PC-3 (cell line): Measurements from ENCODE around the gene CSNK1A1. TPM values are rescaled to one million over a fixed set of nuclear protein-coding genes. Genes with fewer than 3 reads are reported as not detected.
"Not testable (repeated sequence)": the region's sequence is repeated elsewhere in the genome, so short reads cannot be mapped to it uniquely, and the experiment has no call there.

Experiments used
- ATAC-seq: fragments of 200-7000 bp; cut with Tn5 transposase; 2 replicates; pipeline ENCODE4 v1.9.1; 2020; ENCODE audit warnings: mild to moderate bottlenecking, moderate library complexity
- BruUV-seq: library from RNA; stranded (reverse); fragments of 400-500 nt; replicated peaks from 2 replicates; lab custom pipeline; 2021; lab: Mats Ljungman, UMichigan
- CTCF ChIA-PET: fragments of 300-600 bp; sonication (Branson Sonifier 250); formaldehyde crosslinking; loops from one replicate; lab custom pipeline; 2022; ENCODE audit warnings: antibody characterized with exemption; lab: Charles Lee
- POLR2A ChIA-PET: fragments of 300-600 bp; sonication (Branson Sonifier 250); formaldehyde crosslinking; loops from one replicate; lab custom pipeline; 2022; ENCODE audit warnings: antibody characterized with exemption; ENCODE audit not compliant: unreplicated experiment; lab: Charles Lee
- DNase-seq: peaks from one replicate; pipeline ENCODE4 v3.0.0-alpha.2; 2015
- H2AFZ ChIP-seq: fragments of 300-600 bp; sonication (generic); 2 replicates; pipeline ENCODE4 v1.6.0; 2016; ENCODE audit warnings: antibody characterized with exemption, low read length
- H3F3A ChIP-seq: fragments of 300-600 bp; sonication (generic); one replicate; pipeline ENCODE4 v1.6.0; 2017; ENCODE audit warnings: antibody characterized with exemption, low read length, control low read depth, mild to moderate bottlenecking; ENCODE audit not compliant: unreplicated experiment
- H3K27ac ChIP-seq: fragments of 300-600 bp; sonication (generic); 2 replicates; pipeline ENCODE4 v1.5.1; 2016; ENCODE audit warnings: mild to moderate bottlenecking, low read length
- H3K27me3 ChIP-seq: fragments of 300-600 bp; sonication (generic); 2 replicates; pipeline ENCODE4 v1.6.1; 2016; ENCODE audit warnings: low read length, mixed read lengths
- H3K36me3 ChIP-seq: fragments of 300-600 bp; sonication (generic); 2 replicates; pipeline ENCODE4 v1.6.1; 2016; ENCODE audit warnings: low read depth, mixed run types, low read length, mixed read lengths
- H3K4me1 ChIP-seq: fragments of 300-600 bp; sonication (generic); 2 replicates; pipeline ENCODE4 v1.5.1; 2016; ENCODE audit warnings: low read length; ENCODE audit not compliant: insufficient read depth
- H3K4me2 ChIP-seq: fragments of 300-600 bp; sonication (generic); 2 replicates; pipeline ENCODE4 v1.6.0; 2016; ENCODE audit warnings: low read length
- H3K4me3 ChIP-seq: fragments of 300-600 bp; sonication (generic); 2 replicates; pipeline ENCODE4 v1.5.1; 2016; ENCODE audit warnings: mild to moderate bottlenecking, low read length, mixed read lengths
- H3K79me2 ChIP-seq: fragments of 300-600 bp; sonication (generic); 2 replicates; pipeline ENCODE4 v1.6.1; 2017; ENCODE audit warnings: low read length, mixed read lengths
- H3K9ac ChIP-seq: fragments of 300-600 bp; sonication (generic); 2 replicates; pipeline ENCODE4 v1.6.0; 2016; ENCODE audit warnings: mild to moderate bottlenecking, low read length
- H3K9me2 ChIP-seq: fragments of 300-600 bp; sonication (generic); replicated peaks from 2 replicates; pipeline ENCODE4 v1.6.1; 2016; ENCODE audit warnings: mixed run types, low read length, mixed read lengths
- H3K9me3 ChIP-seq: fragments of 300-600 bp; sonication (generic); 2 replicates; pipeline ENCODE4 v1.6.1; 2016; ENCODE audit warnings: low read length, mixed read lengths
- H4K20me1 ChIP-seq: fragments of 300-600 bp; sonication (generic); 2 replicates; pipeline ENCODE4 v1.6.1; 2016; ENCODE audit warnings: low read length, mixed read lengths
- EZH2 ChIP-seq: fragments of 300-600 bp; sonication (generic); IDR thresholded peaks from one replicate; pipeline ENCODE4 v1.6.1; 2017; ENCODE audit warnings: antibody characterized with exemption, mild to moderate bottlenecking, low read length; ENCODE audit not compliant: unreplicated experiment
- EZH2phosphoT487 ChIP-seq: fragments of 300-600 bp; sonication (generic); IDR thresholded peaks from 2 replicates; pipeline ENCODE4 v1.6.1; 2018; ENCODE audit warnings: mild to moderate bottlenecking, antibody characterized with exemption, low read length, borderline replicate concordance
- intact Hi-C: fragments of 100-400 bp; cut with micrococcal nuclease; formaldehyde crosslinking; loops from 2 replicates; pipeline ENCODE4 v1.9.0; 2023
- total RNA-seq: library from RNA; depleted of rRNA; stranded (reverse); fragments of >200 nt; gene quantifications from 2 replicates; pipeline ENCODE4 v1.2.3, GENCODE V29; 2014
- TF ChIP-seq, protein P1 (sequence below): fragments of 300-600 bp; sonication (generic); conservative IDR thresholded peaks from 2 replicates; pipeline ENCODE4 v1.5.1; 2017; ENCODE audit warnings: antibody characterized with exemption, low read depth, mild to moderate bottlenecking, low read length

The CSNK1A1 gene
- total RNA-seq, 1 experiment from 2014 or later: 586 TPM

DNA sequence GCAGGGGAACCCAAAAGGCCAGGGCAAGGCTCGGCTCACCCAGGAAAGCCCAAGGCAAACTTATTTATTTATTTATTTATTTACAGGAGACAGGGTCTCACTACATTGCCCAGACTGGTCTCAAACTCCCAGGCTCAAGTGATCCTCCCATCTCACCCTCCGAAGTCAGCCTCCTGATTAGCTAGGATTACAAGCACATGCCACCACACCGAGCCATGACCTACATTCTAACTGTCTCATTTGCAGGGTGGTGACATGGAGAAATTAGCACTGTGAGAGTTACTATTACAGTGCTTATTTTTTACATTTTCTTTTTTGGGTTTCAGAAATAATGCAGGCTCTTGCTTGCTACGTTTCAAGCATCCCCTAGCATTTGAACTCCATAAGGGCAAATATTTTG is 48.1 kb upstream of the CSNK1A1 start:
- intact Hi-C loops: no loop called here
- Histone ChIP-seq H3K79me2 (no peaks in the 10 kb centered on the region), H3K4me3 (no peak overlapping the region), H3K27ac (no peak overlapping the region), H2AFZ (no peak overlapping the region), H3K27me3 (no peaks in the 10 kb centered on the region), H3K4me2 (no peak overlapping the region), H3K4me1 (peaks cover 26% of the 10 kb centered on the region), H3K36me3 (no peaks in the 10 kb centered on the region), H3F3A (no peaks in the 10 kb centered on the region), H4K20me1 (no peaks in the 10 kb centered on the region), H3K9ac (no peak overlapping the region), H3K9me3 (no peaks in the 10 kb centered on the region), H3K9me2 (no peaks in the 10 kb centered on the region)
- TF ChIP-seq, protein P1, sequence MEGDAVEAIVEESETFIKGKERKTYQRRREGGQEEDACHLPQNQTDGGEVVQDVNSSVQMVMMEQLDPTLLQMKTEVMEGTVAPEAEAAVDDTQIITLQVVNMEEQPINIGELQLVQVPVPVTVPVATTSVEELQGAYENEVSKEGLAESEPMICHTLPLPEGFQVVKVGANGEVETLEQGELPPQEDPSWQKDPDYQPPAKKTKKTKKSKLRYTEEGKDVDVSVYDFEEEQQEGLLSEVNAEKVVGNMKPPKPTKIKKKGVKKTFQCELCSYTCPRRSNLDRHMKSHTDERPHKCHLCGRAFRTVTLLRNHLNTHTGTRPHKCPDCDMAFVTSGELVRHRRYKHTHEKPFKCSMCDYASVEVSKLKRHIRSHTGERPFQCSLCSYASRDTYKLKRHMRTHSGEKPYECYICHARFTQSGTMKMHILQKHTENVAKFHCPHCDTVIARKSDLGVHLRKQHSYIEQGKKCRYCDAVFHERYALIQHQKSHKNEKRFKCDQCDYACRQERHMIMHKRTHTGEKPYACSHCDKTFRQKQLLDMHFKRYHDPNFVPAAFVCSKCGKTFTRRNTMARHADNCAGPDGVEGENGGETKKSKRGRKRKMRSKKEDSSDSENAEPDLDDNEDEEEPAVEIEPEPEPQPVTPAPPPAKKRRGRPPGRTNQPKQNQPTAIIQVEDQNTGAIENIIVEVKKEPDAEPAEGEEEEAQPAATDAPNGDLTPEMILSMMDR: no peak
- TF ChIP-seq EZH2phosphoT487: no peak
- TF ChIP-seq EZH2: no peak
- ATAC-seq (no peak), DNase-seq (no peak)
- ChIA-PET POLR2A (no interaction called here), CTCF (no interaction called here)
- BruUV-seq: no TSS peak

- no peaks in the 10 kb centered on the region for H3K36me3 ChIP-seq
- H2AFZ ChIP-seq: no peak overlapping the region
- no peaks in the 10 kb centered on the region for H3K79me2 ChIP-seq
- no peaks in the 10 kb centered on the region for H3K9me2 ChIP-seq
- POLR2A ChIA-PET: no interaction called here
- no peak for DNase-seq
- ATAC-seq: no peak
- peaks cover 24% of the 10 kb centered on the region for H3K4me1 ChIP-seq
- no peaks in the 10 kb centered on the region for H3K27me3 ChIP-seq
- TF ChIP-seq, protein P1: 0 out of 2 replicates have a peak, but pooled peaks have one; percentile 20
- TF ChIP-seq EZH2: no peak
- no peak for TF ChIP-seq EZH2phosphoT487
- intact Hi-C loops: no loop called here
- no peaks in the 10 kb centered on the region for H3F3A ChIP-seq
- no peak overlapping the region for H3K4me3 ChIP-seq
- CTCF ChIA-PET: no interaction called here
- H3K4me2 ChIP-seq: no peak overlapping the region
- no peak overlapping the region for H3K9ac ChIP-seq
- no peaks in the 10 kb centered on the region for H4K20me1 ChIP-seq
- H3K9me3 ChIP-seq: no peaks in the 10 kb centered on the region
- no TSS peak for BruUV-seq
- H3K27ac ChIP-seq: no peak overlapping the region
Observed at GRCh38 chr5:149598966-149599365, 47.7 kb upstream of the CSNK1A1 start.

DNA sequence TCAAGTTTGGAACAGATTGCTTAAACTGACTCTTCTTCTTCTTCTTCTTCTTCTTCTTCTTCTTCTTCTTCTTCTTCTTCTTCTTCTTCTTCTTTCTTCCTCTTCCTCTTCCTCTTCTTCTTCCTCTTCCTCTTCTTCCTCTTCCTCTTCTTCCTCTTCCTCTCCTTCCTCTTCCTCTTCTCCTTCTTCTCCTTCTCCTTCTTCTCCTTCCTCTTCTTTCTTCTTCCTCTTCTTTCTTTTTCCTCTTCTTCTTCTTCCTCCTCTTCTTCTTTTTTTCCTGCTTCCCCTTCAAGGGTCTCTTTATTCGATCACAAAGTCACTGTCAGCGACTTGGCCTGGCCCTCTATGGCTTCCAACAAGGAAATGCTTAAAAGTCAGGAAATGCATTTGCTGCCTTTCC is 47.0 kb upstream of the CSNK1A1 start:
- peaks cover 17% of the 10 kb centered on the region for H3K4me1 ChIP-seq
- H3K27ac ChIP-seq, BruUV-seq, H3K79me2 ChIP-seq, H4K20me1 ChIP-seq, ATAC-seq, H3K9ac ChIP-seq, CTCF ChIA-PET, H3K9me3 ChIP-seq, DNase-seq, H3K36me3 ChIP-seq, H3K4me3 ChIP-seq, H3F3A ChIP-seq, POLR2A ChIA-PET, intact Hi-C loops, H3K27me3 ChIP-seq, H2AFZ ChIP-seq, H3K9me2 ChIP-seq, H3K4me2 ChIP-seq: not testable (repeated sequence)
